Muscle layer of colon (tissue), 2 donors: ENCODE results near the gene TEX54.
"Not testable (repeated sequence)": the region's sequence is repeated elsewhere in the genome, so short reads cannot be mapped to it uniquely, and the experiment has no call there.

Experiments used
- H3K27ac ChIP-seq: one replicate; pipeline ENCODE4 v1.7.0; 2013; ENCODE audit warnings: low read depth, mild to moderate bottlenecking, low read length, moderate library complexity
- H3K27me3 ChIP-seq, 2 donors: one replicate each; pipeline ENCODE4 v1.7.0; 2013; ENCODE audit warnings: low read length in 2 of 2, mild to moderate bottlenecking in 2 of 2; ENCODE audit not compliant: insufficient read depth in 2 of 2, control insufficient read depth in 1 of 2
- H3K36me3 ChIP-seq: one replicate; pipeline ENCODE4 v1.7.0; 2013; ENCODE audit warnings: mild to moderate bottlenecking, low read length; ENCODE audit not compliant: insufficient read depth
- H3K4me1 ChIP-seq: one replicate; pipeline ENCODE4 v1.7.0; 2013; ENCODE audit warnings: mild to moderate bottlenecking, low read length; ENCODE audit not compliant: insufficient read depth
- H3K4me3 ChIP-seq, 2 donors: one replicate each; pipeline ENCODE4 v1.7.0; 2013; ENCODE audit warnings: low read length in 2 of 2, low read depth in 1 of 2, mild to moderate bottlenecking in 1 of 2, moderate library complexity in 1 of 2
- H3K9ac ChIP-seq: one replicate; pipeline ENCODE4 v1.7.0; 2013; ENCODE audit warnings: low read length
- H3K9me3 ChIP-seq: one replicate; pipeline ENCODE4 v1.7.0; 2013; ENCODE audit warnings: mild to moderate bottlenecking, low read length
- donor health status: abdominal sarcoma.
- donor health status: Adenocarcinoma of cecum.

Gene TEX54

DNA sequence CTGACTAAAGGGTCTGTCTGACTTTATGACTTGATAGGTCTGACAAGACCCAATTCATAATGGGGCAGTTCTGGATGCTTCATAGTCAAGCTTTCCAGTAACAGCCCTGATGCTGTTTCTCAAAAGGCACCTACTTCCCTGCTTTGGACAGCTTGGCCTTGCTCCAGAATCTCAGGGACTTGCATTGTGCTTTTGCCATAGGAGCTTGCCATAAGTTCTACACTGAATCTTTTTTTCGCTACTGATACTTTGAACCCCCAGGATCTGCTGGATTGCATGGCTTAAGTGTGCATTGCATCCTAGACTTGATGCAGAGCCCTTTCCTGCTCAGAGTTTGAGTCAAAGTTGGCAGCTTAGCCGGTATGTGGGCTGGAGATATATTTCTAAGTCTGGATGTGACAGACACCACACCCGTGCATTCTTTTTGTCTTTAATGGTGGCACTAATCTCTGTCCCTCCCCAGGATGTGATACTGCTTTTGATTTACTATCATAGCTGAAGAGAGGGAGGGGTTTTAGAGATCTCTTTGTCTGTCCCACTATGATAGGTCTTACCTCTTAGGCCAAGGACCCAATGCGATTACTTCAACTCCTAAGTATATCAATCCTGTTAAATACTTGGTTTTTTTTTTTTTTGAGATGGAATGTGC is 31.2 kb upstream of the TEX54 start:
- H3K27me3 ChIP-seq: no peaks in the 10 kb centered on the region
- no peak overlapping the region for H3K9ac ChIP-seq
- H3K4me3 ChIP-seq: no peak overlapping the region
- no peaks in the 10 kb centered on the region for H3K36me3 ChIP-seq
- no peak overlapping the region for H3K27ac ChIP-seq
- H3K4me1 ChIP-seq: peaks cover 4% of the 10 kb centered on the region
- H3K9me3 ChIP-seq: no peaks in the 10 kb centered on the region

DNA sequence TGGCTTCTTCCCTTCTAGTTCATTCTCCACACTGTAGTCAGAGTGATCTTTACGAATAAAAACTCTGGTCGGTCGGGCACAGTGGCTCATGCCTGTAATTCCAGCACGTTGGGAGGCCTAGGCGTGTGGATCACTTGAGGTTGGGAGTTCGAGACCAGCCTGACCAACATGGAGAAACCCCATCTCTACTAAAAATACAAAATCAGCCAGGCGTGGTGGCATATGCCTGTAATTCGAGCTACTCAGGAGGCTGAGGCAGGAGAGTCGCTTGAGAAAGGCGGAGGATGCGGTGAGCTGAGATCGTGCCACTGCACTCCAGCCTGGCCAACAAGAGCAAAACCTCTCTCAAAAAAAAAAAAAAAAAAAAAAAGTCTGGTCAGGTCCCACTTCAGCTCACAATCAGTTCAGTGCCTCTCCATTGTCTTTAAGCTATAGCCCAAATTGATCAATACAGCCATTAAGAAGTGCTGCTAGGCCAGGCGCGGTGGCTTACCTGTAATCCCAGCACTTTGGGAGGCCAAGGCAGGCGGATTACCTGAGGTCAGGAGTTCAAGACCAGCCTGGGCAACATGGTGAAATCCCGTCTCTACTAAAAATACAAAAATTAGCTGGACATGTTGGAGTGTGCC is 29.0 kb upstream of the TEX54 start:
- not testable (repeated sequence) for H3K27me3 ChIP-seq, H3K4me3 ChIP-seq, H3K9me3 ChIP-seq, H3K9ac ChIP-seq, H3K27ac ChIP-seq, H3K4me1 ChIP-seq, H3K36me3 ChIP-seq

GRCh38 chr11:62860835-62861563 is 28.4 kb upstream of the TEX54 start:
- Histone ChIP-seq H3K4me1 (peaks cover 10% of the 10 kb centered on the region), H3K9me3 (no peaks in the 10 kb centered on the region), H3K27me3 (no peaks in the 10 kb centered on the region), H3K4me3 (no peak overlapping the region), H3K36me3 (no peaks in the 10 kb centered on the region), H3K27ac (no peak overlapping the region), H3K9ac (no peak overlapping the region)

DNA sequence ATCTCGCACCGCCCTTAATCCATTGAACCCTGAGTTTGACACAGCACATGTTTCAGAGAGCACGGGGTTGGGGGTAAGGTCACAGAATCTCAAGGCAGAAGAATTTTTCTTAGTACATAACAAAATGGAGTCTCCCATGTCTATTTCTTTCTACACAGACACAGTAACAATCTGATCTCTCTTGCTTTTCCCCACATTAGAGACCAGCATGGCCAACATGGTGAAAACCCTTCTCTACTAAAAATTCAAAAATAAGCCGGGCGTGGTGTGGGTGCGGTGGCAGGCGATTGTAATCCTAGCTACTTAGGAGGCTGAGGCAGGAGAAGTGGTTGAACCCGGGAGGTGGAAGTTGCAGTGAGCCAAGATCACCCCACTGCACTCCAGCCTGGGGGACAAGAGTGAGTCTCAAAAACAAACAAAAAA is 26.7 kb upstream of the TEX54 start:
- not testable (repeated sequence) for H3K9me3 ChIP-seq, H3K27me3 ChIP-seq, H3K9ac ChIP-seq, H3K27ac ChIP-seq, H3K4me3 ChIP-seq, H3K36me3 ChIP-seq
- peaks cover 14% of the 10 kb centered on the region for H3K4me1 ChIP-seq

GRCh38 chr11:62858201-62858600 is 25.6 kb upstream of the TEX54 start:
- Histone ChIP-seq H3K27me3 (no peaks in the 10 kb centered on the region), H3K36me3 (peaks cover 16% of the 10 kb centered on the region), H3K27ac (no peak overlapping the region), H3K4me1 (peaks cover 25% of the 10 kb centered on the region), H3K9me3 (no peaks in the 10 kb centered on the region), H3K9ac (no peak overlapping the region), H3K4me3 (no peak overlapping the region)

- Histone ChIP-seq H3K27me3 (no peaks in the 10 kb centered on the region), H3K36me3 (peaks cover 22% of the 10 kb centered on the region), H3K4me3 (no peak overlapping the region), H3K9me3 (no peaks in the 10 kb centered on the region), H3K27ac (no peak overlapping the region), H3K9ac (no peak overlapping the region), H3K4me1 (peaks cover 28% of the 10 kb centered on the region)
Observed at GRCh38 chr11:62857541-62857982, 24.9 kb upstream of the TEX54 start.

GRCh38 chr11:62856333-62856895 is 23.8 kb upstream of the TEX54 start:
- Histone ChIP-seq H3K4me1 (peaks cover 28% of the 10 kb centered on the region), H3K36me3 (peaks cover 33% of the 10 kb centered on the region), H3K4me3 (peak overlapping the region; percentile 97 to 100), H3K9ac (peak overlapping the region; percentile 46), H3K27me3 (no peaks in the 10 kb centered on the region), H3K9me3 (no peaks in the 10 kb centered on the region), H3K27ac (peak overlapping the region; percentile 80)

- Histone ChIP-seq H3K9ac (peak overlapping the region; percentile 75), H3K4me1 (peaks cover 28% of the 10 kb centered on the region), H3K27me3 (no peaks in the 10 kb centered on the region)
Observed at GRCh38 chr11:62855571-62856332, 23.1 kb upstream of the TEX54 start.

GRCh38 chr11:62854825-62855570 is 22.4 kb upstream of the TEX54 start:
- peak overlapping the region; percentile 75 for H3K9ac ChIP-seq
- peaks cover 37% of the 10 kb centered on the region for H3K36me3 ChIP-seq
- H3K4me3 ChIP-seq: peak overlapping the region; percentile 97 to 100
- peak overlapping the region; percentile 64 for H3K27ac ChIP-seq
- H3K27me3 ChIP-seq: no peaks in the 10 kb centered on the region
- H3K4me1 ChIP-seq: peaks cover 28% of the 10 kb centered on the region
- H3K9me3 ChIP-seq: no peaks in the 10 kb centered on the region

More at GRCh38 chr11:62855571-62856332, 23.1 kb upstream of the TEX54 start:
- peak overlapping the region; percentile 97 to 100 for H3K4me3 ChIP-seq
- H3K27ac ChIP-seq: peak overlapping the region; percentile 80
- peaks cover 37% of the 10 kb centered on the region for H3K36me3 ChIP-seq
- H3K9me3 ChIP-seq: no peaks in the 10 kb centered on the region

- H3K27ac ChIP-seq: peak overlapping the region; percentile 64
- H3K4me1 ChIP-seq: peaks cover 28% of the 10 kb centered on the region
- H3K9me3 ChIP-seq: no peaks in the 10 kb centered on the region
- H3K36me3 ChIP-seq: peaks cover 37% of the 10 kb centered on the region
- no peaks in the 10 kb centered on the region for H3K27me3 ChIP-seq
- H3K4me3 ChIP-seq: peak overlapping the region; percentile 97 to 100
- peak overlapping the region; percentile 75 for H3K9ac ChIP-seq
Observed at GRCh38 chr11:62854013-62854824, 21.6 kb upstream of the TEX54 start.
